Activated CD4-positive, alpha-beta memory T cell treated with anti-CD3 and anti-CD28 coated beads for 36 hours (primary cell): Measurements from ENCODE around the gene AGAP2. TPM values are rescaled to one million over a fixed set of nuclear protein-coding genes. Genes with fewer than 3 reads are reported as not detected.
"Not testable (repeated sequence)": the region's sequence is repeated elsewhere in the genome, so short reads cannot be mapped to it uniquely, and the experiment has no call there.

Experiments used
- CTCF ChIA-PET: fragments of 350-600 bp; sonication (Branson Sonifier 250); formaldehyde crosslinking; loops from one replicate; lab custom pipeline; 2021; ENCODE audit warnings: antibody characterized with exemption, inconsistent platforms; lab: Charles Lee
- POLR2A ChIA-PET: fragments of 350-600 bp; sonication (Branson Sonifier 250); formaldehyde crosslinking; loops from one replicate; lab custom pipeline; 2021; ENCODE audit warnings: antibody characterized with exemption; lab: Charles Lee
- DNase-seq: peaks from one replicate; pipeline ENCODE4 v3.0.0-alpha.2; 2020
- H3K27ac Mint-ChIP-seq: one replicate; pipeline ENCODE4 v1.8.0; 2021; ENCODE audit warnings: mixed read lengths
- H3K27me3 Mint-ChIP-seq: one replicate; pipeline ENCODE4 v1.8.0; 2021; ENCODE audit warnings: mixed read lengths
- H3K36me3 Mint-ChIP-seq: one replicate; pipeline ENCODE4 v1.8.0; 2021; ENCODE audit warnings: mixed read lengths
- H3K4me1 Mint-ChIP-seq: one replicate; pipeline ENCODE4 v1.8.0; 2021; ENCODE audit warnings: low read depth, mixed read lengths
- H3K4me3 Mint-ChIP-seq: one replicate; pipeline ENCODE4 v1.8.0; 2021; ENCODE audit warnings: mild to moderate bottlenecking, mixed read lengths
- H3K9me3 Mint-ChIP-seq: one replicate; pipeline ENCODE4 v1.8.0; 2021; ENCODE audit warnings: mixed read lengths
- intact Hi-C: fragments of 100-400 bp; cut with micrococcal nuclease; formaldehyde crosslinking; loops from one replicate; pipeline ENCODE4 v1.15.1; 2023
- total RNA-seq, 2 experiments: library from RNA; stranded (reverse); gene quantifications; one replicate each; pipeline ENCODE4 v1.2.3, GENCODE V29; 2021

Gene AGAP2
- total RNA-seq, 2 experiments from 2014 or later: 32.4 to 34.0 TPM

- intact Hi-C loops: no loop called here
- DNase-seq: no peak
- H3K4me3 Mint-ChIP-seq: no peak overlapping the region
- H3K27ac Mint-ChIP-seq: no peak overlapping the region
- H3K9me3 Mint-ChIP-seq: no peaks in the 10 kb centered on the region
- H3K27me3 Mint-ChIP-seq: no peaks in the 10 kb centered on the region
- peaks cover 40% of the 10 kb centered on the region for H3K36me3 Mint-ChIP-seq
- ChIA-PET POLR2A (interaction anchor here (1.5 kb wide), 1 partner anchor 22 kb away, joined by 3 read pairs; no protein-coding TSS in a partner anchor), CTCF (interaction anchor here (1.9 kb wide), 1 partner anchor 22 kb away, joined by 5 read pairs; no protein-coding TSS in a partner anchor)
- H3K4me1 Mint-ChIP-seq: no peaks in the 10 kb centered on the region
Measured at GRCh38 chr12:57719777-57720605, 18.6 kb downstream of the AGAP2 start.

GRCh38 chr12:57718641-57719528 is 19.7 kb downstream of the AGAP2 start:
- H3K27me3 Mint-ChIP-seq: no peaks in the 10 kb centered on the region
- CTCF ChIA-PET: interaction anchor here (0.6 to 1.9 kb wide), 2 partner anchors 18 to 23 kb away, joined by 3 to 5 read pairs; no protein-coding TSS in a partner anchor
- H3K4me1 Mint-ChIP-seq: no peaks in the 10 kb centered on the region
- DNase-seq: no peak
- H3K9me3 Mint-ChIP-seq: no peaks in the 10 kb centered on the region
- H3K36me3 Mint-ChIP-seq: peaks cover 41% of the 10 kb centered on the region
- intact Hi-C loops: no loop called here
- POLR2A ChIA-PET: no interaction called here
- no peak overlapping the region for H3K4me3 Mint-ChIP-seq
- no peak overlapping the region for H3K27ac Mint-ChIP-seq

- H3K27ac Mint-ChIP-seq: no peak overlapping the region
- H3K4me1 Mint-ChIP-seq: no peaks in the 10 kb centered on the region
- no peaks in the 10 kb centered on the region for H3K27me3 Mint-ChIP-seq
- intact Hi-C loops: no loop called here
- H3K9me3 Mint-ChIP-seq: no peaks in the 10 kb centered on the region
- ChIA-PET POLR2A (no interaction called here), CTCF (interaction anchor here (1.9 kb wide), 1 partner anchor 24 kb away, joined by 5 read pairs; no protein-coding TSS in a partner anchor)
- no peak overlapping the region for H3K4me3 Mint-ChIP-seq
- peaks cover 43% of the 10 kb centered on the region for H3K36me3 Mint-ChIP-seq
- DNase-seq: no peak
Measured at GRCh38 chr12:57717846-57718640, 20.5 kb downstream of the AGAP2 start.

GRCh38 chr12:57717131-57717530 is 21.4 kb downstream of the AGAP2 start:
- DNase-seq: no peak
- ChIA-PET CTCF (no interaction called here), POLR2A (no interaction called here)
- H3K27me3 Mint-ChIP-seq: no peaks in the 10 kb centered on the region
- H3K4me3 Mint-ChIP-seq: no peak overlapping the region
- peaks cover 43% of the 10 kb centered on the region for H3K36me3 Mint-ChIP-seq
- H3K9me3 Mint-ChIP-seq: no peaks in the 10 kb centered on the region
- intact Hi-C loops: no loop called here
- no peak overlapping the region for H3K27ac Mint-ChIP-seq
- no peaks in the 10 kb centered on the region for H3K4me1 Mint-ChIP-seq

- Mint-ChIP-seq H3K4me3 (no peak overlapping the region), H3K4me1 (no peaks in the 10 kb centered on the region), H3K36me3 (peaks cover 42% of the 10 kb centered on the region), H3K27ac (no peak overlapping the region), H3K9me3 (no peaks in the 10 kb centered on the region), H3K27me3 (no peaks in the 10 kb centered on the region)
- no peak for DNase-seq
- POLR2A ChIA-PET: no interaction called here
- intact Hi-C loops: no loop called here
- CTCF ChIA-PET: no interaction called here
Measured at GRCh38 chr12:57716305-57716704, 22.2 kb downstream of the AGAP2 start.

- Mint-ChIP-seq H3K27ac (no peak overlapping the region), H3K27me3 (no peaks in the 10 kb centered on the region), H3K9me3 (no peaks in the 10 kb centered on the region), H3K4me1 (no peaks in the 10 kb centered on the region), H3K36me3 (peaks cover 42% of the 10 kb centered on the region), H3K4me3 (no peak overlapping the region)
- DNase-seq: no peak
- CTCF ChIA-PET: no interaction called here
- POLR2A ChIA-PET: no interaction called here
- intact Hi-C loops: no loop called here
Measured at GRCh38 chr12:57715786-57716185, 22.8 kb downstream of the AGAP2 start.

GRCh38 chr12:57715036-57715748 is 23.4 kb downstream of the AGAP2 start:
- DNase-seq, H3K27me3 Mint-ChIP-seq, POLR2A ChIA-PET, H3K9me3 Mint-ChIP-seq, H3K4me3 Mint-ChIP-seq, H3K27ac Mint-ChIP-seq, H3K4me1 Mint-ChIP-seq, intact Hi-C loops: not testable (repeated sequence)
- peaks cover 37% of the 10 kb centered on the region for H3K36me3 Mint-ChIP-seq
- CTCF ChIA-PET: interaction anchor here (1.1 kb wide), 1 partner anchor 21 kb away, joined by 3 read pairs; the partner anchor contains the start of gene OS9

- no peaks in the 10 kb centered on the region for H3K9me3 Mint-ChIP-seq
- no peak for DNase-seq
- no peak overlapping the region for H3K27ac Mint-ChIP-seq
- ChIA-PET CTCF (interaction anchor here (1.2 kb wide), 1 partner anchor 12 kb away, joined by 6 read pairs; no protein-coding TSS in a partner anchor), POLR2A (interaction anchor here (0.7 kb wide), 1 partner anchor 26 kb away, joined by 3 read pairs; no protein-coding TSS in a partner anchor)
- H3K36me3 Mint-ChIP-seq: peaks cover 23% of the 10 kb centered on the region
- no peak overlapping the region for H3K4me3 Mint-ChIP-seq
- intact Hi-C loops: no loop called here
- H3K4me1 Mint-ChIP-seq: peaks cover 3% of the 10 kb centered on the region
- no peaks in the 10 kb centered on the region for H3K27me3 Mint-ChIP-seq
Measured at GRCh38 chr12:57713209-57713608, 25.3 kb downstream of the AGAP2 start.

- H3K4me1 Mint-ChIP-seq: peaks cover 3% of the 10 kb centered on the region
- no peak overlapping the region for H3K27ac Mint-ChIP-seq
- POLR2A ChIA-PET: interaction anchor here (0.7 kb wide), 1 partner anchor 9 kb away, joined by 3 read pairs; no protein-coding TSS in a partner anchor
- peaks cover 18% of the 10 kb centered on the region for H3K36me3 Mint-ChIP-seq
- DNase-seq: no peak
- no peaks in the 10 kb centered on the region for H3K27me3 Mint-ChIP-seq
- intact Hi-C loops: no loop called here
- CTCF ChIA-PET: interaction anchor here (1.2 kb wide), 1 partner anchor 12 kb away, joined by 6 read pairs; no protein-coding TSS in a partner anchor
- no peak overlapping the region for H3K4me3 Mint-ChIP-seq
- H3K9me3 Mint-ChIP-seq: no peaks in the 10 kb centered on the region
Measured at GRCh38 chr12:57712701-57713100, 25.8 kb downstream of the AGAP2 start.

GRCh38 chr12:57708296-57708695 is 30.2 kb downstream of the AGAP2 start:
- H3K27me3 Mint-ChIP-seq: no peaks in the 10 kb centered on the region
- H3K36me3 Mint-ChIP-seq: peaks cover 32% of the 10 kb centered on the region
- no peak for DNase-seq
- H3K9me3 Mint-ChIP-seq: peaks cover 7% of the 10 kb centered on the region
- H3K27ac Mint-ChIP-seq: no peak overlapping the region
- intact Hi-C loops: no loop called here
- CTCF ChIA-PET: no interaction called here
- no peak overlapping the region for H3K4me3 Mint-ChIP-seq
- POLR2A ChIA-PET: interaction anchor here (0.6 kb wide), 1 partner anchor 16 kb away, joined by 5 read pairs; no protein-coding TSS in a partner anchor
- peaks cover 3% of the 10 kb centered on the region for H3K4me1 Mint-ChIP-seq

- H3K27ac Mint-ChIP-seq: no peak overlapping the region
- intact Hi-C loops: no loop called here
- POLR2A ChIA-PET: interaction anchor here (0.9 kb wide), 1 partner anchor 13 kb away, joined by 3 read pairs; no protein-coding TSS in a partner anchor
- H3K27me3 Mint-ChIP-seq: no peaks in the 10 kb centered on the region
- H3K4me1 Mint-ChIP-seq: peaks cover 3% of the 10 kb centered on the region
- DNase-seq: no peak
- H3K4me3 Mint-ChIP-seq: no peak overlapping the region
- peaks cover 42% of the 10 kb centered on the region for H3K36me3 Mint-ChIP-seq
- H3K9me3 Mint-ChIP-seq: peaks cover 13% of the 10 kb centered on the region
- CTCF ChIA-PET: no interaction called here
Measured at GRCh38 chr12:57707250-57707649, 31.3 kb downstream of the AGAP2 start.
